C4-2B (cell line): ENCODE results near the gene TMEM267.

Source experiments
- ZFX ChIP-seq: fragments of 450-650 bp; IDR thresholded peaks from 2 replicates; pipeline ENCODE4 v1.6.1; 2017
- TF ChIP-seq, protein P1 (sequence below): fragments of 450-650 bp; conservative IDR thresholded peaks from 2 replicates; pipeline ENCODE4 v1.5.1; 2017; ENCODE audit warnings: mild to moderate bottlenecking

DNA sequence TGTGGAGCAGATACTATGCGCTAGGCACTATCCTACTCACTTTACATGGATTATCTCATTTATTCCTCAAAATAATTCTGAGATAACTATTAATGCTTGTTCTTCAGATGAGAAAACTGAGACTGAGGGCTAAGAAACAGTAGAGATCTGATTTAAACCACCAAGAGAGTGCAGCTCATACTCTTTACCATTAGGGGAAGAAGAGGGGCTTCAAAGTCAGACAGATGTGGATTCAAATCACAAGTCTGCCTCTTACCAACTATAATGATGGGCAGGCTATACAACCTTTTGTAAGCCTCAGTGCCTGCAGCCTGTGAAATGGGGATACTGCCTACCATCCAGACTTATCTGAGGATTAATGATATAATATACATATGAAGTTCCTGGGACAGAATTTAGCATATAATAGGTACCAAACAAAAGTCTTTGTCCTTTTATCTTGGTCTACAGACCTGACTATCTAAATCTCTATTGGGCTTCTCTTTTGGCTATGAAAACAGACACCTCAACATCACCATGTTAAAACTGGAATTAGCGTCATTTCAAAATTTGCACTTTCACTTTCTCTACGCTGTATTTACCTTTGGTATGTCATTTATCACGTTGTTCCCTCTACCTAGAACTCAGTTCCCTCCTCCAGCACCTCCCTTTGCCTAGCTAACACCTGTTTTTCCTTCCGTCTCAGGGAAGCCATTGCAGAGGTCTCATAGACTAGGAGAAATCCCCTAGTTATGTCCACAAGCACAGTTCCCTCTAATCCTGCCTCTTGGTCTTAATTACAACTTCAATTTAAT is 13.8 kb upstream of the TMEM267 start:
- TF ChIP-seq, protein P1, sequence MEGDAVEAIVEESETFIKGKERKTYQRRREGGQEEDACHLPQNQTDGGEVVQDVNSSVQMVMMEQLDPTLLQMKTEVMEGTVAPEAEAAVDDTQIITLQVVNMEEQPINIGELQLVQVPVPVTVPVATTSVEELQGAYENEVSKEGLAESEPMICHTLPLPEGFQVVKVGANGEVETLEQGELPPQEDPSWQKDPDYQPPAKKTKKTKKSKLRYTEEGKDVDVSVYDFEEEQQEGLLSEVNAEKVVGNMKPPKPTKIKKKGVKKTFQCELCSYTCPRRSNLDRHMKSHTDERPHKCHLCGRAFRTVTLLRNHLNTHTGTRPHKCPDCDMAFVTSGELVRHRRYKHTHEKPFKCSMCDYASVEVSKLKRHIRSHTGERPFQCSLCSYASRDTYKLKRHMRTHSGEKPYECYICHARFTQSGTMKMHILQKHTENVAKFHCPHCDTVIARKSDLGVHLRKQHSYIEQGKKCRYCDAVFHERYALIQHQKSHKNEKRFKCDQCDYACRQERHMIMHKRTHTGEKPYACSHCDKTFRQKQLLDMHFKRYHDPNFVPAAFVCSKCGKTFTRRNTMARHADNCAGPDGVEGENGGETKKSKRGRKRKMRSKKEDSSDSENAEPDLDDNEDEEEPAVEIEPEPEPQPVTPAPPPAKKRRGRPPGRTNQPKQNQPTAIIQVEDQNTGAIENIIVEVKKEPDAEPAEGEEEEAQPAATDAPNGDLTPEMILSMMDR, result no peak
- no peak for TF ChIP-seq ZFX
